Prostate gland (tissue), 2 donors: ENCODE measurements around the gene DDX23. TPM values are rescaled to one million over a fixed set of nuclear protein-coding genes. Genes with fewer than 3 reads are reported as not detected.

Source experiments
- DNase-seq: peaks from one replicate; pipeline ENCODE4 v3.0.0-alpha.2; 2019; ENCODE audit warnings: low spot score
- H3K27ac ChIP-seq, 2 donors: fragments of 200-600 bp; sonication (generic); 2 replicates each; pipeline ENCODE4 v1.5.1; 2017 to 2019
- H3K27me3 ChIP-seq: fragments of 200-600 bp; sonication (generic); replicated peaks from 2 replicates; pipeline ENCODE4 v1.5.1; 2019; ENCODE audit not compliant: insufficient read depth
- H3K36me3 ChIP-seq, 2 donors: fragments of 200-600 bp; sonication (generic); 1 replicate in 1 of 2; 2 replicates in 1 of 2; pipeline versions ENCODE4 v1.5.1 to v1.8.1; 2017 to 2019
- H3K4me1 ChIP-seq: fragments of 200-600 bp; sonication (generic); replicated peaks from 2 replicates; pipeline ENCODE4 v1.5.1; 2019
- H3K4me3 ChIP-seq, 2 donors: fragments of 200-600 bp; sonication (generic); 2 replicates each; pipeline ENCODE4 v1.5.1; 2017 to 2019
- H3K9me3 ChIP-seq: fragments of 200-600 bp; sonication (generic); 2 replicates; pipeline ENCODE4 v1.5.1; 2017
- CTCF ChIP-seq, 4 experiments: fragments of 200-600 bp in 2 of 4; fragments of 450-650 bp in 2 of 4; sonication (generic) in 2 of 4; IDR thresholded peaks; 1 replicate in 3 of 4; 2 replicates in 1 of 4; pipeline ENCODE4 v1.5.1; 2016 to 2019; ENCODE audit warnings: antibody characterized with exemption in 4 of 4, mild to moderate bottlenecking in 2 of 4, moderate library complexity in 2 of 4
- POLR2A ChIP-seq: fragments of 450-650 bp; IDR thresholded peaks from one replicate; pipeline ENCODE4 v1.6.1; 2016; ENCODE audit warnings: antibody characterized with exemption, mild to moderate bottlenecking
- POLR2AphosphoS5 ChIP-seq: sonication (generic); formaldehyde crosslinking; IDR thresholded peaks from one replicate; pipeline ENCODE4 v1.6.1; 2017; ENCODE audit warnings: antibody characterized with exemption
- WGBS: methylation state at CpG from one replicate; pipeline ENCODE4 v1.1.5; 2018; 5-methylcytosine and 5-hydroxymethylcytosine counted together
- intact Hi-C: fragments of 100-400 bp; cut with DNase I; formaldehyde crosslinking; loops from one replicate; pipeline ENCODE4 v1.14.2; 2022
- total RNA-seq, 2 donors: library from RNA; depleted of rRNA; stranded (reverse); fragments of >200 nt; gene quantifications; one replicate each; pipeline ENCODE4 v1.1.0, GENCODE V29; 2016

The DDX23 gene
- total RNA-seq, 2 donors from 2014 or later, result 71.0 to 87.2 TPM

DNA sequence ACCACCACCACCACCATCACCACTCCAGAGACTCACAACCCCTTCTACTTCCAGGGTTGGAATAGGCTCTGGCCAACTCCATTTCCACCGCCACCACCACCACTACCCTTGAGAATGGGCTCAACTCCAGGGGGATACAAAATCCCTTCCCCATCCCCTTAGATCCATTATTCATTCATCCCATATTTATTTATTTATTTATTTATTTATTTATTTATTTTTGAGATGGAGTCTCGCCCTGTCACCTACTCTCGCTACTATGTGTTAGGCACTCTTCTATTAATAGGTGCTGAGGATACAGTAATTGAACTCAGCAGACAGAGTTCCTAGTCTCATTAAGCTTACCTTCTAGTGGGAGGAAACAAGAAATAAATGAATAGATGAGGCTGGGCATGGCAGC is 58.3 kb downstream of the DDX23 start:
- no peaks in the 10 kb centered on the region for H3K4me1 ChIP-seq
- H3K4me3 ChIP-seq, result no peak overlapping the region
- intact Hi-C loops, result no loop called here
- no peaks in the 10 kb centered on the region for H3K36me3 ChIP-seq
- no peaks in the 10 kb centered on the region for H3K27me3 ChIP-seq
- 95% methylated on average over 3 of the region's 3 CpGs for WGBS
- H3K27ac ChIP-seq, result no peak overlapping the region
- no peak for DNase-seq
- no peak for TF ChIP-seq POLR2AphosphoS5
- no peak for TF ChIP-seq CTCF (IDR thresholded peaks at IDR 0.05)
- TF ChIP-seq POLR2A, result no peak
- no peaks in the 10 kb centered on the region for H3K9me3 ChIP-seq

DNA sequence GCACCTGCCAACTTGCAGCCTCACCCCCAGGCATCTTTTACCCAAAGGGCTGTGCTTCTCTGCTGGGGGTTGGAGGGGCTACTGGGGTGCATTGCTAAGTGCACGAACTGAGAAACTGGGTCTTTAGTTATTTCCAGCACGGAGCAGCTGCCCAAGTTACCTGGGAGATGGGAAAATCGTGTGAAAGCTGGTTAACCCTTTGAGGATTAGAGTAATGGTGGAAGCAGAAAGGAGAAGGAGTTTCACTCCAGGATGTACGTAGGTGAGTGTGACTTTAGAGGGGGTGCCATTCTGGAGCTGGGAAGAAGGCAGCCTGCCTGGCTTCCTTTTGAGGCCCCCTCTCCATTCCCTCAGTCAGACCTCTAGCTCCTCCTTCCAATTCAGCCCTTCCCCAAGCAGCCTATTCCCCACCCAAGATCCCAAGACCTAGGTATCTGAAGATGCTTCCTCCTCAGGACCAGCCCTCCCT is 62.1 kb downstream of the DDX23 start:
- intact Hi-C loops, result no loop called here
- Histone ChIP-seq H3K36me3 (no peaks in the 10 kb centered on the region), H3K4me3 (peak overlapping the region; percentile 58 to 87), H3K27ac (peak overlapping the region; percentile 86 to 88), H3K4me1 (peaks cover 11% of the 10 kb centered on the region), H3K9me3 (no peaks in the 10 kb centered on the region), H3K27me3 (no peaks in the 10 kb centered on the region)
- TF ChIP-seq POLR2AphosphoS5 (no peak), POLR2A (no peak), CTCF (IDR thresholded peaks at IDR 0.05) (no peak)
- WGBS, result 15% methylated on average over 4 of the region's 4 CpGs
- no peak for DNase-seq

GRCh38 chr12:48788854-48789775 is 62.8 kb downstream of the DDX23 start, which contains the start of gene ADCY6:
Gene ADCY6, minus strand, starts transcription at chr12:48789089. Its CDS starts 5,655 bp downstream, at chr12:48783434.
- peak; percentile 74 for DNase-seq
- Histone ChIP-seq H3K4me1 (peaks cover 11% of the 10 kb centered on the region), H3K27ac (peak within 1 kb of the TSS; percentile 86 to 88), H3K9me3 (no peaks in the 10 kb centered on the region), H3K27me3 (no peaks in the 10 kb centered on the region), H3K4me3 (peak within 1 kb of the TSS; percentile 58 to 87), H3K36me3 (no peaks in the 10 kb centered on the region)
- intact Hi-C loops, result no loop called here
- TF ChIP-seq POLR2A (no peak), CTCF (IDR thresholded peaks at IDR 0.05) (no peak), POLR2AphosphoS5 (peak; percentile 28)
- WGBS, result 2% methylated on average over 77 of the region's 86 CpGs

DNA sequence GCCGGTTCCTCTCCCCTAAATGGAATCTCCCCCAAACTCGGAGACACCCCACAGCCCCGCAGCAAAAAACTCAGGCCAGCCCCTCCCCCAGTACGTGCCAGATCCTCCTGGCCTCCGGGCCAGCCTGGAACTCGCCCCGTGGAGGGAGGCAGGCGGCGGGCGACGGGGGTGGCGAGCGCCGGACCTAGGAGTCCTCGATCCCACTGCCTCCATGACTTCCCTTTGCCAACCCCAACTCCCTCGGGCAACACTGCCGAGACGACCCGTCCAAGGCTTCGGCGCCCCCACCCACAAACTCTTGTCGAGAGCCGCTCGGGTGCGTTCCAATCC is 63.5 kb downstream of the DDX23 start:
- under 1% methylated on average over 25 of the region's 25 CpGs for WGBS

More for the DNA sequence above, 63.5 kb downstream of the DDX23 start:
- Histone ChIP-seq H3K36me3 (no peaks in the 10 kb centered on the region), H3K27ac (peak overlapping the region; percentile 86 to 88), H3K4me3 (peak overlapping the region; percentile 58 to 87), H3K9me3 (no peaks in the 10 kb centered on the region), H3K27me3 (no peaks in the 10 kb centered on the region), H3K4me1 (peaks cover 11% of the 10 kb centered on the region)
- no peak for DNase-seq
- no peak for TF ChIP-seq POLR2AphosphoS5
- no peak for TF ChIP-seq CTCF (IDR thresholded peaks at IDR 0.05)
- no peak for TF ChIP-seq POLR2A
- intact Hi-C loops, result no loop called here
